Kidney epithelial cell (primary cell): ENCODE measurements around the gene CCDC93. TPM values are rescaled to one million over a fixed set of nuclear protein-coding genes. Genes with fewer than 3 reads are reported as not detected.
"Not testable (repeated sequence)": the region's sequence is repeated elsewhere in the genome, so short reads cannot be mapped to it uniquely, and the experiment has no call there.

Experiments used
- DNase-seq: peaks from one replicate; pipeline ENCODE4 v3.0.0-alpha.2; 2010; ENCODE audit warnings: low read depth
- H3K27me3 ChIP-seq: 2 replicates; pipeline ENCODE4 v1.6.0; 2011; ENCODE audit warnings: low read length; ENCODE audit not compliant: control insufficient read depth, insufficient read depth
- H3K36me3 ChIP-seq: 2 replicates; pipeline ENCODE4 v1.5.1; 2011; ENCODE audit warnings: low read length; ENCODE audit not compliant: control insufficient read depth, insufficient read depth
- H3K4me3 ChIP-seq: 2 replicates; pipeline ENCODE4 v1.5.1; 2011; ENCODE audit warnings: low read depth, mild to moderate bottlenecking, control low read depth, low read length
- CTCF ChIP-seq: IDR thresholded peaks from 2 replicates; pipeline ENCODE4 v1.5.1; 2011; ENCODE audit warnings: mild to moderate bottlenecking, moderate library complexity, low read length, control low read depth, inconsistent platforms; ENCODE audit not compliant: insufficient read depth, poor library complexity, severe bottlenecking
- total RNA-seq: library from RNA; depleted of rRNA; stranded (reverse); fragments of >200 nt; gene quantifications from 2 replicates; pipeline ENCODE4 v1.2.3, GENCODE V29; 2015

The CCDC93 gene
- total RNA-seq, 1 donor from 2014 or later: 33.6 TPM

GRCh38 chr2:117933884-117934354, 80.0 kb downstream of the CCDC93 start:
- H3K36me3 ChIP-seq: peaks cover 4% of the 10 kb centered on the region
- no peak for TF ChIP-seq CTCF
- H3K27me3 ChIP-seq: no peaks in the 10 kb centered on the region
- H3K4me3 ChIP-seq: no peak overlapping the region
- no peak for DNase-seq

GRCh38 chr2:117931978-117932377, 81.9 kb downstream of the CCDC93 start:
- Histone ChIP-seq H3K27me3 (no peaks in the 10 kb centered on the region), H3K4me3 (no peak overlapping the region), H3K36me3 (peaks cover 4% of the 10 kb centered on the region)
- TF ChIP-seq CTCF: no peak
- DNase-seq: no peak

- Histone ChIP-seq H3K4me3 (no peak overlapping the region), H3K27me3 (no peaks in the 10 kb centered on the region), H3K36me3 (peaks cover 4% of the 10 kb centered on the region)
- TF ChIP-seq CTCF: no peak
- DNase-seq: no peak
Measured at GRCh38 chr2:117931266-117931665, 82.6 kb downstream of the CCDC93 start.

GRCh38 chr2:117930775-117931174, 83.1 kb downstream of the CCDC93 start:
- H3K4me3 ChIP-seq: no peak overlapping the region
- no peak for TF ChIP-seq CTCF
- no peak for DNase-seq
- peaks cover 4% of the 10 kb centered on the region for H3K36me3 ChIP-seq
- no peaks in the 10 kb centered on the region for H3K27me3 ChIP-seq

GRCh38 chr2:117923471-117923870, 90.4 kb downstream of the CCDC93 start:
- not testable (repeated sequence) for H3K4me3 ChIP-seq, H3K36me3 ChIP-seq, H3K27me3 ChIP-seq, DNase-seq

- H3K27me3 ChIP-seq: no peaks in the 10 kb centered on the region
- TF ChIP-seq CTCF: no peak
- no peak overlapping the region for H3K4me3 ChIP-seq
- H3K36me3 ChIP-seq: peaks cover 2% of the 10 kb centered on the region
- DNase-seq: no peak
Measured at GRCh38 chr2:117921520-117921919, 92.3 kb downstream of the CCDC93 start.

GRCh38 chr2:117918608-117919007, 95.3 kb downstream of the CCDC93 start:
- no peak overlapping the region for H3K4me3 ChIP-seq
- no peaks in the 10 kb centered on the region for H3K27me3 ChIP-seq
- H3K36me3 ChIP-seq: peaks cover 2% of the 10 kb centered on the region
- TF ChIP-seq CTCF: no peak
- DNase-seq: no peak
